Hematopoietic multipotent progenitor cell treated with erythropoietin and hydrocortisone succinate and interleukin-3 and kit ligand, for 17 days (in vitro differentiated cells): ENCODE data around the gene EPHX1.

Source experiments
- DNase-seq: peaks from one replicate; pipeline ENCODE4 v3.0.0-alpha.2; 2015; ENCODE audit warnings: low spot score

EPHX1 gene

DNA sequence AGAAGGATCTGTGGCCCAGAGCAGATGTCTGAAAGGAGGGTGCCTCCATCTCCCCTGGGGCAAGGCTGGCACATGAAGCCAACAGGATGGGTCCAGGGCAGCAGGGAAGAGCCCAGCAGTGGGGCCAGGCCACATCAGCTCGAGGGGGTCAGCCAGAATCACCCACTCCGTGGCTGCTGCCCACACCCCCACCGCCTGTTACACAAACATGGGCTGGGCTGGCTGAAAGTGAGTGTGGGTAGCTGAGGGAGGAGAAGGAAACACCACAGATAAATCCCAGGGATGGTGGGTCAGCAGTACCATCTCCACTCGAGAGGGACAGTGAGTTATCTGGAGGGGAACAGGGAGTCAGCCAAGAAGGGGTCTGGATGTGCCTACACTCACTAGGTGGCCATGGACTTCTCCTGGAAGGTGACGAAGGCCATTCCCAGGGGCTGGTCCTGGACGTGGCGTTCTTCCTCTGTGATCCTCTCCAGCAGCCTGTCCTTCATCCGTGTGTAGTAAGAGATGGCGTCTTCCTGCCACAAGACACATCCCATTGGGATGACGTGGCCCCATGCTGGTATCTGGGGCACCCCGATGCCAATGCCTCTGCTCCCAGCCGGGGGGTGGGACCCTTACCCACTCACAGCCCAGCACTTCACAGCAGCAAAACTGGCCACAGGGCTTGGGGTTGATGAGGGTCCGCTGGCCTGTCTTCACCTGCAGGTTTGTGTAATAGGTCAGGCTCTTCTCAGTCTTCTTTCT is 52.1 kb downstream of the EPHX1 start:
- DNase-seq = no peak

DNA sequence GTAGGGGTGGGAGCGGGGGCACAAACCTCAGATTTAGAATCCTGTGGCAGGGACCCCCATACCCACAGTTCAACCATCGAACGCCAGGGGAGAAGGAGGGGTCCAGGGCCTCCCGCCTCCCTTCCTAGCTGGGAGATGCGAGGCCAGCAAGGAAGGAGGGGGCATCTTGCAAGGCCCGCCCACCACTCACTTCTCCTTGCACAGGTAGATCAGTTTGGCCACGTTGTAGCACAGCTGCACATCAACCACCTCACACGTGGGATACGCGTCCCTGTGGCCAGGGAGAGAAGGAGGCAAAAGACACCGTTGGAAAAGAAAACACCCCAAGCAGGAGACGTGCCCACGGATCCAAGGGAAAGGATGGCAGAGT is 52.6 kb downstream of the EPHX1 start:
- DNase-seq = no peak

DNA sequence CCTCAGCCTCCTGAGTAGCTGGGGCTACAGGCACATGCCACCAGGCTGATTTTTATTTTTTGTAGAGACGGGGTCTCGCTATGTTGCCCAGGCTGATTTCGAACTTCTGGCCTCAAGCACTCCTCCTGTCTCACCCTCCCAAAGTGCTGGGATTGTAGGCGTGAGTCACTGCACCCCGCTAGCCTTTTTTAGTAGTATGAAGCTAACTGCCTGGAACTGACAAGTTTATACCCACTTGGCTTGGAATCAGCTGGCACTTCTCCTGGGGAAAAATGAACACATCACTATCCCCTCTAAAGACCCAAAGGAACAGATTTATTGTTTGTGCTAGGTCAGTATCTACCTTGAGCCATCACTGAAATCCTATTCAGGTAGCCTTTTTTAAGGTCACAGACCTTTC is 53.2 kb downstream of the EPHX1 start:
- DNase-seq = no peak

DNA sequence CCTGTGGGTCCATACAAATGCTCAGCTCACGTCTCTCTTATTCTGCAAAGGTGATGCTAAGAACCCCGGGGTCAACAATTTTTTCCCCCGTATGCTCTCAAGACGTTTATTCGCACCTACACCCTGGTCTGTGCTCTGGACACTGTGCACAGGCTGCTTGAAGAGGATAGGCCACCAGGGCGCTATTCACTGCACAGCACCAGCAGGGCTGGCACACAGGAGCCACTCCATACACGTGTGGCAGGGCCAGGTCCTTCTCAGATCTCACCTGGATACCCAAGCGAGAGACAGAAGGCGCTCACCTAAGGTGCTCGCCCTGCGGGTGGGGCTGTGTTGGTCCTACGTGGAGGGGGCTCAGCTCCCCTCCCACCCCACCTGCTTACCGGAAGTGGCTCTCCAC is 55.6 kb downstream of the EPHX1 start:
- DNase-seq = no peak

DNA sequence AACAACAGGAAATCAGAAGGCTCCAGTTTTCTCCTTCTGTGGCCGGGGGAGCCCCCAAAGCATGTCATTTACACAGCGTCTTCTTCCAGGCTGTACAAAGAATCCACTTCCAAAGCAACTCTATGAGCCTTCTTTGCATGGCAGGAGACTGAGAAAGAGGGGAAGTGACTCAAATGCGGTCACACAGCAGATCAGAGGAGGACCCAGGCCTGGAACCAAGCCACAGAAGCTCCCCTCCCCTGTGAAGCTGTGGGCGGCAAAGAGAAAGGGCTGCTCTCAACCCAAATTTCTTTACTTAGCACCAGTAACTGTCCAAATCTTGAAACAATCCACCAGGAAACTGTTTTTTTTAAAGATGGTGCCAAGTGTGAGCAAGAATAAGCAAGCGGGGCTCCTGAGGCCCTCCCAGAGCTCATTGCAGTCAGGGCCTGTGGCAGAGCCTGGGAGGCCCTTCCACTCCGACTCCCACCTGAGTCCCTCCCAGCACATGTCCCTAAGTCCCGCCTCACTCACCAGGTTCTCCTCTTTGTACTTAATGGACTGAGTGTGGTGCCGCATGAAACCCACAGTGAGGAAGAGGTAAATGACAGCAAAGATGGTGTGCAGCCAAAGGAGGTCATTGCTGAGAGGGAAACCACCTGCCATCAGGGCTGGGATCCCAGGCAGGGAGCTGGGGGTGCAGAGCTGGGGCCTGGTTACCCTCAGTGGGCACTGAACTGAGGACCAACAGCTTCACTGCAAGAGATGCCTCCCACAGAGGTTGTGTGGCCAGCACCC is 56.3 kb downstream of the EPHX1 start:
- DNase-seq = no peak

DNA sequence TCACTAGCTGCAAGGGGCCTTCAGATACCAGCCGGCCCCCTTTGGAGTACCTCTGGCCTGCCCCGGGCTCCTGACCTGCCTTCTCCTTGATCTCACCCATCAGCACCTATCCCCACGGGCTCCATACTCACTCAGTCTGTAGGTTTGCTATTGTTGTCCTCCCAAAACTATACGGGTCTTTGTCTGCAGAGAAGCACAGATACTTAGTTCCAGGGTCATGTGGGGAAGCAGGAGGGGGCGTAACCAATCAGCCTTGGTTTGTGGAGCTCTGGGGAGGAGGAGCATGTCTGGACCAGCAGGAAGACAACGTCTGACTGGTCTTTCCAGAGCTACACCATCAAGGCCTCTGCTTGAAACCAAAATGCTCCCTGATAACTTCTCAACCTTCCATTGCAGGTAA is 57.1 kb downstream of the EPHX1 start:
- DNase-seq = no peak

DNA sequence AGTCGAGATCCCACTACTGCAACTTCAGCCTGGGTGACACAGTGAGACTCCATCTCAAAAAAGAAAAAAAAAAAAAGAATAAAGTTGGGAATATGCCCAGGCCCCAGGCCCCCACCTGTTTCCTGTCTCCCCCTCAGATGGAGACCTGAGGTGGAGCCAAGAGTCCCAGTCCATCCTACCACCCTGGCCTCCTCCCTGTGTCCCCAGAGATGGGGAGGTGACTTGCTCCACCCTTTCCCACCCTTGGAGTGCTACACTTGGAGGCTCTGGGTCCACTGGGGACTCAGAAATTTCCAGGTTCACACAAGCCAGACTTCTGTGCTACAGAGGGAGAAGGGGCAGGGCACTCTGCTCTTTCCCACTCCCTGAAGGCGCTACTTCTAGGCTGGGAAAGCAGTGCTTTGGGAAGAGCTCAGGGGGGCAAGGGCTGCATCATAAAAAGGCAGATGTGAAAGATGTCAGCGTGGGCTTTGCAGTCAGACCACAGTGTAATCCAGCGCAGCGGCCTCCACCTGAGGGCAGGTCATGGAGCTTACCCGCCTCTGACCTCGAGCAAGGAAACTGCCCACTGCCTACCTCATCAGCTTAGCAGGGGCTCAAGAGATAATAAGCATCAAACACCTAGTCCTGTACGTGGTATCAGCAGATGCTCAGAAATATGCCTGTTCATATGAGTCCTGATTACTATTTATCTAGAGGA is 58.9 kb downstream of the EPHX1 start:
- DNase-seq = no peak

DNA sequence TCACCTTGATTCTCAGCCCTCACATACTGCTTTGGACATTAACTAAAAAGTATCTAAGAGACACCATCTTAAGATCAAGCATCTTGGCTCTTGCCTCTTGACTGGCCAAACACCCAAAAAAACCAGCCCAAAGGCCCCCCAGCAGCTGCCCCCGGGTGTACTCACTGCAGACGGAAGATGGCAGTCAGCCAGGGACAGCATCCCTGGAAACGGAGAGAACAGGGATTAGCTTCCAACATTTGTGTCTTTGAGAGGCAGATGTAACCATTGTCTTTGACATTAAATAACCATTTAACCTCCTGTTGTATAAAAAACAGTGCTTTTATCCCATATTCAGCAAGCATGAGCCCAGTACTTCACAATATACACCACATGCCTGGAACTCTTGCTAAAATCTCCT is 61.0 kb downstream of the EPHX1 start:
- no peak for DNase-seq

DNA sequence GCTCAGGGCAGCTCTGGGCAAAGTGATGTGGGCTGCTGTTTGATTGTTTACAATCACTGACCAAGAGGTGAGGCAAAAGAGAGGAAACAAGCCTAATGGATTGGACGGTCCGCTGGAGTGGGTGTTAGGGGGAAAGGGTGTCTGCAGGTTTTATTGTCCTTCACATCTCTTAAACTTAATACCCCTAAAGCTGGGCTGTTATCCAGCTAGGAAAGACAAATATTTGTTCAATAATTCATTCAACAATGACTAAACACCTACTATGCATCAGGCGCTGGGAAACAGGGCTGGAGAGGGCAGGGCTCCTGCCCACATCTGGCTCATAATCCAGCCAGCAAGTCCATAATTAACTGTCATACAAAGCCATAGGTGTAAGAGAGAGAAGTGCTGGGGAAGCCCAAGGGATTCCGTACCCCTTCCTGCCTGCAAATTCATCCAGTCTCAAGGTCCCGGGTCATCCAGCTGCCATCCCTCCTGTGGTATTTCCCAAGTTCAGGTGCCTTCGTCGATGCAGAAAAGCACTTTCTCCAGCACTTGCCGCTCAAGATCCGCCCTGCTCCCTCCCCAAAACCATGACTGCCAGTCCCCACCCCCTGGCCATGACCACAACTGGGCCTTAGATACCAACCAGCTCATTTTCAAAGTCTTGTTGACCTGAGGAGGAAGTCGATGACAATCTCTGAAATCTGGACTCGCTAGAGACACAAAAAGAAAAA is 61.6 kb downstream of the EPHX1 start:
- DNase-seq = no peak

DNA sequence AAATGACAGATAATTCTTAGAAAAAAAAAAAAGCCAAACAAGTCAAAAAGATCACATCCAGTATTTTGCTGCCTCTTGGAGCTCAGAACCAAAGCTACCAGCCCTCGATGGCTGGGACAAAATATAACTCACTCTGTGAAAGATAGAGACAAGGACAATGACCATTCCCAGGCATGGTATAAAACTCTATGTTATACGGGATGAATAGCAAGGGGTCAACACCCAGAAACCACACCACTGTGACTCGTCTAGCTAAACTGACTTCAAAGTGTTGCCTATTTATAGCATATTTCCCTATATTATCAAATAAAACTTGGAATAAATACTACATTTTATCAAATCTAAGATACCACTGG is 62.1 kb downstream of the EPHX1 start:
- DNase-seq = no peak

DNA sequence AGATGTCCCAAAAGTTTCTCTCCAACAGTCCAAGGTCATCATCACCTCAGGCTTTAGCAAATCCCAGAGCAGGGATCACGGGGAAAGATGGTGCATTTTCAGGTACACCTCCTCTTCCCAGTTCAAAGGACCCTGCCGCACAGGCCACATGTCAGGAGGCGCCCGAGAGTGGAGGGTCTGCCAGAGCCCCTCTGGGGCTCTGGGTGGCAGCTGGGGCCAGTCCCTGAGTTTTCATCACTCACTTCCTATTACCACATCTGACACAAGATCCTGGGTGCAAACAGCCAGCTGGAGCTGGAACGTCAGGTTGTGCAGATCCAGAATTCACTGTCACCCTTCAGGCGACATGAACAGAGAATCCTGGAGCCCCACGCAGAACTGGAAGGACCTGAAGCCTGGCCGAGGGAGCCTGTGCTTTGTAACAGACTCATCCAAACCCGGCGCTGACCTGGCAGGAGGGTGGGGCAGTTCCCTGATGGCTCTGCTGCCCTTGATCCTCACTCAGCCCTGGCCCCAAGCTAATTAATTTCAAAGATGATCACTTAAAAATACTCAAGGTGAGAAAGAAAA is 63.4 kb downstream of the EPHX1 start:
- no peak for DNase-seq

DNA sequence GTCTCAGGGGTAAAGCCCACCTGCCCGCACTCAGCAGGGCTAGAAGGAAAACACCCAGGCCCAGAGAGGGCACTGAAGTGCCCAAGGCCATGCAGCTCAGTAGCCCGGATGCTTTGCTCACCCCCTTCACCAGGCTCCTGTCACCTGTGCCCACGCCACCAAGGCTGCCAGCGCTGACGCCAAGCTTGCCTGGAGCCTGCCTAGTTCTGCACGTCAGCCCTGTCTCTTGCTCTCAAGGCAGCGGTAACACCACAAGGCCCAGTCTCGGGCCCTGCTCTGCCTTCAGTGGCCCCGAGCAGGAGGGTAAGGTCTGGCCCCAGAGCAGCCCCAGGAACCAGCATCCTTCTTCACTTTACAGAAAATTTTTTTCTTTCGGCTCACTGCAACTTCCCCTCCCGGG is 64.5 kb downstream of the EPHX1 start:
- no peak for DNase-seq

DNA sequence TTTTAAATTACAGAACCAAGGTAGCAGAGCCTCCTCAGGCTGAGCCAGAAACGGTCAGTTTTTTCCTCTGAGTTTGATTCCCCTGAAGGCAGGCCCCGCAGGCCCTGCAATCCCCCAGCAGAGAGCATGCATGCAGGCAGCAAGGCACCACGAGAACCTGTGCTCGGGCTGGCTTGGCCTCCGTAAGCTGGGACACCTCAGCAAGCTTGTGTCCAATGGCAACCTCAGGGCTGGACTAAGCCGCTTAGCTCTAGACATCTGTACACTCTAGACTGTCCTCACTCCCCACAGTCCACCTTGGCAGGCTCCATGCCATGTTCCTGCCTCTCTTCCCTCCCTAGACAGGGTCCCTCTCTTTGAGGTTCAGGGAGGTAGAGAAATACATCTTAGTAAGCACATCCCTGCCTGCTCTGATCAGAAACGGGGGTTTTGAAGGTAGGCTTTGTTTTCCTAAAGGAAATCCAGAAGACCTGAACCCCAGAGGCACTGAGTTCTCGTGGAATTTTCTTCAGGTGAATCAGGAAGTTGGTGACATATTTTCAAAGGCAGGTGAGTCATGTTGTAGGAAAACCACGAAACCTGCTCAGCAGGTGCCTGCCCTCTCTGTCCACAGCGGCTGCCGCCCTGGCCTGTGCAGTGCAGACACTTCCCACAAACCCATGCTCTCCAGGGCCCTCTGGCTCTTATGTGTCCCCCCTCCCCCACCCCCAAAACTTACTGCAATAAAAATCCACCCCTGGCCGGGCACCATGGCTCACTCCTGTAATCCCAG is 65.3 kb downstream of the EPHX1 start:
- DNase-seq = no peak

DNA sequence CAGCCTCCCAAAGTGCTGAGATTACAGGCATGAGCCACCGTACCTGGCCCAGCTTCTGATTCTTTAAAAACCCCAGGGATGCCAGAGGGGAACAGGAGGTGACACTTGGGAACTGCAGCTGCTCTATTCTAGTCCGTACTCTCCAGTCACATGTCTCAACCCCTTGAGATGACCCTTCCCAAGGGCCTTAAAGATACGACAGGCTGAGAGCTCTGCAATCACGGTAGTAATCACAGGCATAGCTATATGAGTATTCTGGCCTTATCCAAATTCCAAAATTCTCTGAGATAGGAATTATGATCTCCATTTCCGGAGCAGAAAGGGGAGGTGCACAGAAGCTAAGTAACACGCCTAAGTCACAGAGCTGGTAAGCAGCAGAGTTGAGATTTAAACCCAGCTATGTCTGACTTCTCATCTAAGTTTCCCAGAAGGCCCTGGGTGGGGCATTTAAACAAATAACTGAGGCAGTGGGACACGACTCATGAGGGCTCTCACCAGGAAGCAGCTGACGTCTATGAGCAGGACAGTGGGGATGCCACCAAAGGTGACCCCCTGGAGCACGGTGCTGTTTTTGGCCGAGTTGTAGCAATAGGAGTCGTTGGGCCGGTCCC is 67.1 kb downstream of the EPHX1 start:
- no peak for DNase-seq

DNA sequence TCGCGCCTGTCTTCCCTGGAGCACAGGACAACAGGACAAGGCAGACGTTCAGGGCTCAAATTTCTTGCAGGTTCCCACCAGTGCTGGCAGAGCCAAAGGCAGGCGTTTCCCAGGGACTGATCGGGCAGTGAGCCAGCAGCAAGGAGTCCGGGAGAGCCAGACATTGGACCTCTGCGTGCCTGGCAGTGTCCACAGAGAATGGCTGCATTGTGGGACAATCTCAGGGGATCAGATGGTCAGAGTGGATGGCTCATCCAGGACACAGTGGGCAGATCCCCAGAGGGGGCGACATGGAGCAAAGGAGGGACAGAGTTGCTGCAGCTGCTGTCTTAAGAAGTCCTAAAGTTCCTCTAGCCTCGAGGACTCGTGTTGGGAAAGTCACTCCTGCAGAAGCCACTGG is 67.7 kb downstream of the EPHX1 start:
- DNase-seq = peak; percentile 36

DNA sequence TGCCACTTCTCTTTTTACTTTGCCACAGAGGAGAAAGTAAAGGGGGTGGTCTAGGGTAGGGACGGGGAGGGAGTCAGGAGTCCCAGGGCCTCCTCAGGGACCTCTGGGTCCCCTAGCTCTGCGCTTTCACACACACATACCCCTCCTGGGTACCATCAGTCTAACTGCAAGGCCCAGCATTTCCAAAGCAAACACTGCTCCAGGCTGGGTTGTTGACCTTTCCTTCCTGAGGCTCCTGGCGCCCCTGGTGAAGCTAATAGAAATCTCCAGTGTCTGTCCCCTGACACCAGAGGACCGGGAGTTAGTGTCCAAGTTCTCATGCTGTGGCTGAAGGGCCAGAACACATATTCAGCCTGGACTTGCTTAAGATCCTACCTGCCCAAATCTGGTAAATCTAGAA is 68.4 kb downstream of the EPHX1 start:
- DNase-seq = no peak

DNA sequence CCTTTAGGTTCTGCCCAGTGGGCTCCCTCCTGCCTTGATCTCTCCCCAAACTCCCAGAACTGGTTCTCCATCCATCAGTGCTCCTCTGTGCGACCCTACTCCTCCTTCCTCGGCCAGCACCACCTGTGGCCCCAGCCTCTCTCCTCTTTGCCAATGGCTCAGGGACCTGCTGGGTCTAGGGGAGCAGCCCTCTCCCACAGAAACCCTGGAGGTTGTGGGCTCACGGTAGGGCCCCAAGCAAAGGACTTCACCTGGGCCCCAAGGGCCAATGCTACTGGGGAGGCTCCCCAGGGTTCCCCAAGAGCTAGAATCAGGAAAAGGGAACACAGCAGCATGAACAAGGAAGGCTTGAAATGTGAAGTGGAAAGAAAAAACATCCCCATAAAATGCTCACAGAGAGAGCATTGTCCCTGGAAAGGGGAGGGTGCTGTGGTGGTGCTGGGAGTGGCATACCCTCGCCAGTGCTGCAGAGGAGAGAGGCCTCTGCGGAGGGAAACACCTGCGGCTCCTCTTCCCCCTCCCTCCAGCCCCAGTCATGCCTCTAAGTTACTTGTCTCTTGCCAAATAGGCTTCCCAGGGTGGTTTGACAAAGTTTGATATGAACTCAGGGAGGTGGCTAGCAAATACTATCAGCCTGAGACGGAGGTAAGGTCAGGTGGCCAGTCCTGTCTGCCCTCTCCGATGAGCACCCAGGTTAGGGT is 69.7 kb downstream of the EPHX1 start:
- peak; percentile 24 for DNase-seq

DNA sequence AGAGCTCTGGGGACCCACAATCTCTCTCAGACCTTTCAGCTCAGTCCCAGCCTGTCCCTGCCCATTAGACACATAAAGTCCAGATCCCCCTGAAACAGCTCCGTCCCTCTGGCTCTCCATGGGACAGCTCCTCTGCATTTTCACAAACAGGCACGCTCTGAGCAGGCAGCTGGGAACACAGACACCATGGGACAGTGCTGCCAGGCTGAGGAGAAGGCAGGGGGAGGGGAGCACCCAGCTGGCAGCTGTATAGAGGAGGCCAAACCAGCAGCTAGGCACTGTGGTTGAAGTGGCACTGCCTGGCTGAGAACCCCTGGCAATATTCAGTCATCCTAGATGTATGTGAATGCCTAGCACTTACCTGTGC is 70.3 kb downstream of the EPHX1 start:
- no peak for DNase-seq

DNA sequence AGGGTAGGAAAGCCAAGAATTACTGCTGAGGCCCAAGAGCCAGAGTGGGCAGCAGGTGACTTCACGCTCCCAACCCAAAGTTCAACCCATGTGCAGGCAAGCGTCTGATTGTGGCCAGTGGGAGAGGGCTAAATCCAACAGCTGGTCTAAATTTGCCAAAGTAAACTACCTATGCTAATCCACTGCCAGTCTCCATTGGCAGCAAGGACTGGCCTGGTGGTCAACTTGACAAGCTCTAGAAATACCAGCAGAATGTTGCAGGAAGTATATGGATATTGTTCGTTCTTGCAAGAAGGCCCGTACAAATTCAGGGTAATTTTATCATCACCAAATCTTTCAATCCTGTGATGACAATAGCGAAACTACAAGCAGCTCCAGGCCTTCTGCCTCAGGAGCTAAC is 70.7 kb downstream of the EPHX1 start:
- DNase-seq = no peak
